Psoas muscle (tissue), 8 donors: ENCODE results near the gene CNOT11. TPM values are rescaled to one million over a fixed set of nuclear protein-coding genes. Genes with fewer than 3 reads are reported as not detected.

Source experiments
- ATAC-seq, 4 donors: fragments of 200-7000 bp; cut with Tn5 transposase; one replicate each; pipeline ENCODE4 v1.9.1; 2020; ENCODE audit warnings: moderate library complexity in 3 of 4, mild to moderate bottlenecking in 2 of 4
- DNase-seq, 2 donors: peaks; one replicate each; pipeline ENCODE4 v3.0.0-alpha.2; 2020
- H3K27ac ChIP-seq: fragments of 200-600 bp; one replicate; pipeline ENCODE4 v1.8.0; 2022
- H3K27me3 ChIP-seq, 3 donors: fragments of 200-600 bp in 1 of 3; one replicate each; pipeline versions ENCODE4 v1.6.1 to v1.8.0; 2013 to 2022; ENCODE audit warnings: low read length in 2 of 3, mild to moderate bottlenecking in 2 of 3, moderate library complexity in 1 of 3; ENCODE audit not compliant: insufficient read depth in 3 of 3
- H3K36me3 ChIP-seq, 2 donors: fragments of 200-600 bp in 1 of 2; one replicate each; pipeline versions ENCODE4 v1.6.1 to v1.8.0; 2013 to 2022; ENCODE audit warnings: low read depth in 1 of 2, mild to moderate bottlenecking in 1 of 2, moderate library complexity in 1 of 2; ENCODE audit not compliant: insufficient read depth in 1 of 2
- H3K4me1 ChIP-seq: fragments of 200-600 bp; one replicate; pipeline ENCODE4 v1.8.0; 2022
- H3K4me3 ChIP-seq: fragments of 200-600 bp; one replicate; pipeline ENCODE4 v1.8.0; 2022; ENCODE audit warnings: mild to moderate bottlenecking
- H3K9me3 ChIP-seq: fragments of 200-600 bp; one replicate; pipeline ENCODE4 v1.8.0; 2022
- CTCF ChIP-seq: fragments of 200-600 bp; IDR thresholded peaks from one replicate; pipeline ENCODE4 v1.8.0; 2022; ENCODE audit warnings: antibody characterized with exemption
- WGBS, 3 donors: extraction: QIAGEN DNeasy Blood & Tissue Kit; methylation state at CpG; one replicate each; pipeline versions ENCODE4 v1.1.6 to v1.1.7; 2013; 5-methylcytosine and 5-hydroxymethylcytosine counted together
- intact Hi-C, 2 donors: fragments of 100-400 bp; cut with DNase I; formaldehyde crosslinking; loops; one replicate each; pipeline versions ENCODE4 v1.11.0 to v1.14.2; 2022
- polyA plus RNA-seq, 3 donors: library from polyadenylated mRNA; stranded (reverse); fragments of 200-250 nt; gene quantifications; one replicate each; pipeline ENCODE4 v1.2.3, GENCODE V29; 2013
- total RNA-seq, 4 donors: library from RNA; stranded (reverse); fragmentation: NEBNext Ultra II Directional in 2 of 4; extraction: Animal tissue kit (Norgen Biotek cat#: 25700) in 2 of 4; gene quantifications; one replicate each; pipeline versions ENCODE4 v1.2.1 to v1.2.4, GENCODE V29; 2021 to 2023
- donor health status: healthy with polysubstance abuse.
- donor health status: DM: no; HTN: no; CAD: no; lungs with moderate emphysema.
- donor health status: Bipolar disorder and iron deficiency.
- donor health status: healthy.
- donor health status: DM: yes; HTN: yes; CAD: no.
- donor health status: DM: no; HTN: no; CAD: no.
- donor health status: DM: no; HTN: no; CAD: no.
- donor health status: DM: yes; HTN: yes; CAD: no.

Gene CNOT11
- total and polyA plus RNA-seq, 7 donors: 17.1 to 42.1 (median 30.0) TPM

GRCh38 chr2:101307950-101308431 lies 55.3 kb downstream of the CNOT11 start:
- intact Hi-C loops: loop anchor here (2.0 to 5.0 kb wide), 2 partner anchors 55 to 56 kb away; partner anchors contain the start of gene CNOT11 (in 2 of the 2)
- DNase-seq (peak; percentile 37 to 63), ATAC-seq (peak; percentile 34 to 51 (median 42))
- Histone ChIP-seq H3K27ac (peak overlapping the region; percentile 93), H3K27me3 (no peaks in the 10 kb centered on the region), H3K9me3 (no peaks in the 10 kb centered on the region), H3K4me3 (peak overlapping the region; percentile 83), H3K36me3 (no peaks in the 10 kb centered on the region), H3K4me1 (peaks cover 27% of the 10 kb centered on the region)
- TF ChIP-seq CTCF: no peak
- 1% methylated on average over 36 to 57 of the region's 57 CpGs for WGBS, 3 donors

GRCh38 chr2:101308432-101309210 lies 55.9 kb downstream of the CNOT11 start, which contains the start of gene RNF149:
Gene RNF149 (minus strand): TSS chr2:101308701. CDS start chr2:101308588, 113 bp downstream.
- DNase-seq (peak; percentile 94 to 96), ATAC-seq (peak; percentile 93 to 95 (median 94))
- 1 to 3% (median 2%) methylated on average over 66 to 76 of the region's 76 CpGs for WGBS, 3 donors
- no peaks in the 10 kb centered on the region for H3K36me3 ChIP-seq
- H3K27me3 ChIP-seq: no peaks in the 10 kb centered on the region
- H3K4me1 ChIP-seq: peaks cover 20% of the 10 kb centered on the region
- no peaks in the 10 kb centered on the region for H3K9me3 ChIP-seq
- intact Hi-C loops: loop anchor here in 1 of 2 donors (5.0 kb wide), 1 partner anchor 56 kb away; the partner anchor contains the start of gene CNOT11
- TF ChIP-seq CTCF: no peak
- peak within 1 kb of the TSS; percentile 93 for H3K27ac ChIP-seq
- peak within 1 kb of the TSS; percentile 83 for H3K4me3 ChIP-seq

- Histone ChIP-seq H3K4me1 (peaks cover 8% of the 10 kb centered on the region), H3K27me3 (no peaks in the 10 kb centered on the region), H3K36me3 (no peaks in the 10 kb centered on the region), H3K27ac (no peak overlapping the region), H3K4me3 (no peak overlapping the region), H3K9me3 (no peaks in the 10 kb centered on the region)
- DNase-seq (no peak), ATAC-seq (no peak)
- intact Hi-C loops: no loop called here
- 72 to 83% (median 80%) methylated on average over 10 of the region's 10 CpGs for WGBS, 3 donors
- TF ChIP-seq CTCF: no peak
Measured at GRCh38 chr2:101310090-101310833, 57.6 kb downstream of the CNOT11 start.

GRCh38 chr2:101310834-101311695 lies 58.4 kb downstream of the CNOT11 start:
- intact Hi-C loops: no loop called here
- no peak overlapping the region for H3K4me3 ChIP-seq
- 76 to 79% (median 78%) methylated on average over 7 of the region's 7 CpGs for WGBS, 3 donors
- H3K4me1 ChIP-seq: peaks cover under 1% of the 10 kb centered on the region
- no peaks in the 10 kb centered on the region for H3K27me3 ChIP-seq
- no peak for TF ChIP-seq CTCF
- H3K36me3 ChIP-seq: no peaks in the 10 kb centered on the region
- ATAC-seq (no peak), DNase-seq (no peak)
- H3K9me3 ChIP-seq: no peaks in the 10 kb centered on the region
- H3K27ac ChIP-seq: no peak overlapping the region
